ENCODE data around the gene MAN1B1. TPM values are rescaled to one million over a fixed set of nuclear protein-coding genes. Genes with fewer than 3 reads are reported as not detected.

MAN1B1 gene
- total and polyA plus RNA-seq, 2 donors (not counting 3 experiments of a cell fraction or from before 2014, with no cell fraction given) = 75.3 to 83.3 TPM

GRCh38 chr9:137048655-137049543 lies 37.9 kb upstream of the MAN1B1 start:
- no peak for TF ChIP-seq GATA2 (IDR thresholded peaks at IDR 0.05; ENCODE audit: insufficient read depth, insufficient read length, low read depth, low read length)
- no peak for TF ChIP-seq MYC (IDR thresholded peaks at IDR 0.05; ENCODE audit: low read depth, low read length)
- no peak for TF ChIP-seq MAX (IDR thresholded peaks at IDR 0.05; ENCODE audit: insufficient read depth, insufficient read length)
- TF ChIP-seq FOS (IDR thresholded peaks at IDR 0.05; ENCODE audit: borderline replicate concordance, insufficient read depth, low read length) = no peak
- TF ChIP-seq POLR2A (IDR thresholded peaks at IDR 0.05; ENCODE audit: low read depth, low read length) = no peak
- TF ChIP-seq JUN (IDR thresholded peaks at IDR 0.05; ENCODE audit: borderline replicate concordance, insufficient read depth, insufficient read length, low read depth) = no peak
- no peak for TF ChIP-seq POLR2AphosphoS5 (IDR thresholded peaks at IDR 0.05; ENCODE audit: insufficient read depth, low read depth, low read length)
- no peak for TF ChIP-seq EZH2 (IDR thresholded peaks at IDR 0.05; ENCODE audit: borderline replicate concordance, low read depth, low read length, severe bottlenecking)
- TF ChIP-seq CTCF (IDR thresholded peaks at IDR 0.05; ENCODE audit: extremely low read depth in 1 of 2, insufficient read depth in 1 of 2, low read depth in 1 of 2, low read length in 2 of 2) = no peak
- dilution Hi-C loops (cut with MboI; ENCODE audit: extremely low pct_ligation_motif_present, low sequenced_read_pairs) = no loop called here
- no TSS peak for BruUV-seq (replicated peaks)
- CTCF ChIA-PET = interaction anchor here (0.8 to 4.7 kb wide), 11 partner anchors 9 to 242 kb away, joined by 3 to 152 read pairs (median 6); partner anchors contain the start of genes FUT7, RABL6, RNF224 and SAPCD2
- no peaks in the 10 kb centered on the region for H3K36me3 ChIP-seq (ENCODE audit: control insufficient read depth in 2 of 2, extremely low read depth in 1 of 2, insufficient read depth in 2 of 2, low read length in 2 of 2)
- no peaks in the 10 kb centered on the region for H3K9me3 ChIP-seq (replicated peaks; ENCODE audit: control insufficient read depth, insufficient read depth, low read length)
- peaks cover 16% of the 10 kb centered on the region for H3K79me2 ChIP-seq (ENCODE audit: control insufficient read depth, insufficient read depth, low read length)
- H3K27ac ChIP-seq (ENCODE audit: insufficient read depth, low read depth, low read length) = no peak overlapping the region
- H3K9me1 ChIP-seq (replicated peaks; ENCODE audit: control insufficient read depth, extremely low read depth, insufficient read depth, low read length) = no peaks in the 10 kb centered on the region
- DNase-seq (ENCODE audit: low read depth, low spot score) = no peak
- H2AFZ ChIP-seq (ENCODE audit: low read depth, low read length) = no peak overlapping the region
- H3K4me2 ChIP-seq (ENCODE audit: insufficient read depth, low read length) = no peak overlapping the region
- POLR2A ChIA-PET = no interaction called here
- intact Hi-C loops (cut with micrococcal nuclease) = no loop called here
- H3K4me1 ChIP-seq (ENCODE audit: control insufficient read depth, extremely low read depth, insufficient read depth, low read length) = peaks cover 18% of the 10 kb centered on the region
- H3K27me3 ChIP-seq (ENCODE audit: control insufficient read depth in 2 of 2, insufficient read depth in 2 of 2, low read length in 2 of 2) = peaks cover 8 to 16% of the 10 kb centered on the region in 2 experiments
- H4K20me1 ChIP-seq (replicated peaks; ENCODE audit: control insufficient read depth, extremely low read depth, insufficient read depth, low read length) = no peaks in the 10 kb centered on the region
- FAIRE-seq = no peak
- H3K4me3 ChIP-seq (replicated peaks in 1 of 3; ENCODE audit: insufficient read depth in 1 of 3, low read depth in 1 of 3, low read length in 3 of 3) = no peak overlapping the region
- H3K9ac ChIP-seq (replicated peaks; ENCODE audit: extremely low read depth, insufficient read depth, low read length) = no peak overlapping the region

All from endothelial cell of umbilical vein (primary cell).